ENCODE measurements around the gene HCAR1. TPM values are rescaled to one million over a fixed set of nuclear protein-coding genes. Genes with fewer than 3 reads are reported as not detected.
"Not testable (repeated sequence)": the region's sequence is repeated elsewhere in the genome, so short reads cannot be mapped to it uniquely, and the experiment has no call there.

HCAR1 gene
- total RNA-seq, 4 donors from 2014 or later = 0.10 to 0.89 (median 0.29) TPM

- DNase-seq (ENCODE audit: low spot score in 2 of 2) = no peak
- Histone ChIP-seq H3K4me3 (no peak overlapping the region), H3K9me3 (no peaks in the 10 kb centered on the region), H3K36me3 (no peaks in the 10 kb centered on the region), H3K27me3 (no peaks in the 10 kb centered on the region), H3K4me1 (peaks cover 28% of the 10 kb centered on the region), H3K27ac (peak overlapping the region; percentile 75)
- 44% methylated on average over 11 of the region's 11 CpGs for WGBS
- TF ChIP-seq POLR2AphosphoS5 (IDR thresholded peaks at IDR 0.05) = no peak
- no peak for TF ChIP-seq CTCF (IDR thresholded peaks at IDR 0.05)
These were observed 9.5 kb downstream of the HCAR1 start for GRCh38 chr12:122721057-122721545.

- peaks cover 19% of the 10 kb centered on the region for H3K4me1 ChIP-seq
- H3K27ac ChIP-seq, H3K36me3 ChIP-seq, H3K27me3 ChIP-seq, H3K9me3 ChIP-seq, H3K4me3 ChIP-seq: not testable (repeated sequence)
- peak in 1 of 2 donors; percentile 44 for DNase-seq (ENCODE audit: low spot score in 2 of 2)
- 52% methylated on average over 10 of the region's 10 CpGs for WGBS
These were observed 14.0 kb downstream of the HCAR1 start, which contains the start of gene HCAR3 for GRCh38 chr12:122716658-122717057. Gene HCAR3, minus strand, starts transcription at chr12:122716811. Its CDS starts 74 bp downstream, at chr12:122716737.

GRCh38 chr12:122715211-122715610 lies 15.4 kb downstream of the HCAR1 start:
- not testable (repeated sequence) for H3K4me3 ChIP-seq; DNase-seq (ENCODE audit: low spot score in 2 of 2); H3K27me3 ChIP-seq; H3K27ac ChIP-seq; H3K4me1 ChIP-seq; H3K36me3 ChIP-seq; H3K9me3 ChIP-seq
- WGBS = 59% methylated on average over 5 of the region's 6 CpGs

- peak overlapping the region; percentile 33 for H3K4me3 ChIP-seq
- H3K27ac ChIP-seq = peak overlapping the region; percentile 67
- H3K9me3 ChIP-seq; H3K36me3 ChIP-seq; DNase-seq (ENCODE audit: low spot score in 2 of 2); H3K4me1 ChIP-seq; H3K27me3 ChIP-seq: not testable (repeated sequence)
- WGBS = 67% methylated on average over 3 of the region's 10 CpGs
These were observed 17.0 kb downstream of the HCAR1 start for GRCh38 chr12:122713491-122714188.

GRCh38 chr12:122711266-122711665 lies 19.4 kb downstream of the HCAR1 start:
- DNase-seq (ENCODE audit: low spot score in 2 of 2); H3K4me3 ChIP-seq; H3K36me3 ChIP-seq; H3K27me3 ChIP-seq; H3K9me3 ChIP-seq; H3K27ac ChIP-seq; H3K4me1 ChIP-seq: not testable (repeated sequence)
- WGBS = 60% methylated on average over 1 of the region's 1 CpG

- WGBS = 58% methylated on average over 2 of the region's 2 CpGs
These were observed 20.3 kb downstream of the HCAR1 start for GRCh38 chr12:122710341-122710740.

GRCh38 chr12:122709287-122709686 lies 21.4 kb downstream of the HCAR1 start:
- not testable (repeated sequence) for H3K36me3 ChIP-seq; H3K27me3 ChIP-seq; H3K9me3 ChIP-seq; DNase-seq (ENCODE audit: low spot score in 2 of 2); H3K4me1 ChIP-seq; H3K4me3 ChIP-seq; H3K27ac ChIP-seq
- WGBS = no CpG with 5 or more reads among the region's 3 CpGs

More at GRCh38 chr12:122710341-122710740, 20.3 kb downstream of the HCAR1 start:
- not testable (repeated sequence) for DNase-seq (ENCODE audit: low spot score in 2 of 2); H3K36me3 ChIP-seq; H3K4me1 ChIP-seq; H3K9me3 ChIP-seq; H3K27me3 ChIP-seq; H3K4me3 ChIP-seq; H3K27ac ChIP-seq

- not testable (repeated sequence) for DNase-seq (ENCODE audit: low spot score in 2 of 2); H3K27me3 ChIP-seq; H3K27ac ChIP-seq; H3K4me3 ChIP-seq; H3K36me3 ChIP-seq; H3K9me3 ChIP-seq
- H3K4me1 ChIP-seq = peaks cover 12% of the 10 kb centered on the region
- 87% methylated on average over 3 of the region's 3 CpGs for WGBS
These were observed 26.8 kb downstream of the HCAR1 start for GRCh38 chr12:122703841-122704240.

- H3K27ac ChIP-seq = peak within 1 kb of the TSS; percentile 54
- peaks cover 12% of the 10 kb centered on the region for H3K4me1 ChIP-seq
- H3K9me3 ChIP-seq; H3K27me3 ChIP-seq; DNase-seq (ENCODE audit: low spot score in 2 of 2); H3K36me3 ChIP-seq: not testable (repeated sequence)
- H3K4me3 ChIP-seq = peak within 1 kb of the TSS; percentile 14
- 45% methylated on average over 21 of the region's 22 CpGs for WGBS
These were observed 27.6 kb downstream of the HCAR1 start, which contains the start of gene HCAR2 for GRCh38 chr12:122702890-122703611. Gene HCAR2, minus strand, starts transcription at chr12:122703357. Its CDS starts 74 bp downstream, at chr12:122703283.

- not testable (repeated sequence) for H3K27ac ChIP-seq; DNase-seq (ENCODE audit: low spot score in 2 of 2); H3K36me3 ChIP-seq; H3K27me3 ChIP-seq; H3K9me3 ChIP-seq; H3K4me3 ChIP-seq
- 39% methylated on average over 4 of the region's 4 CpGs for whole genome bisulfite sequencing
- peaks cover 12% of the 10 kb centered on the region for H3K4me1 ChIP-seq
These were observed 29.2 kb downstream of the HCAR1 start for GRCh38 chr12:122701481-122701880.

- not testable (repeated sequence) for H3K9me3 ChIP-seq; H3K27me3 ChIP-seq; H3K36me3 ChIP-seq; DNase-seq (ENCODE audit: low spot score in 2 of 2)
- peak overlapping the region; percentile 16 for H3K4me3 ChIP-seq
- peaks cover 12% of the 10 kb centered on the region for H3K4me1 ChIP-seq
- 43% methylated on average over 1 of the region's 9 CpGs for WGBS
- H3K27ac ChIP-seq = peak overlapping the region; percentile 59
These were observed 30.5 kb downstream of the HCAR1 start for GRCh38 chr12:122700038-122700710.

- H3K4me1 ChIP-seq; H3K27me3 ChIP-seq; H3K36me3 ChIP-seq; H3K4me3 ChIP-seq; DNase-seq (ENCODE audit: low spot score in 2 of 2); H3K27ac ChIP-seq; H3K9me3 ChIP-seq: not testable (repeated sequence)
- 59% methylated on average over 2 of the region's 2 CpGs for WGBS
These were observed 33.7 kb downstream of the HCAR1 start for GRCh38 chr12:122696922-122697321.

All from suprapubic skin (tissue), 4 donors.